Lung (tissue), 12 donors: ENCODE data around the gene MAP2K1. TPM values are rescaled to one million over a fixed set of nuclear protein-coding genes. Genes with fewer than 3 reads are reported as not detected.
A peak's percentile ranks its signal among the peaks of the same experiment; 100 is the strongest.

ENCODE experiments used
- ATAC-seq: fragments of 200-7000 bp; cut with Tn5 transposase; one replicate; pipeline ENCODE4 v1.9.1; 2020; ENCODE audit warnings: moderate number of reproducible peaks; ENCODE audit not compliant: insufficient read depth, low FRiP score
- DNase-seq, 3 donors: peaks; one replicate each; pipeline ENCODE4 v3.0.0-alpha.2; 2013 to 2017
- H3K27ac ChIP-seq, 2 donors: one replicate each; pipeline ENCODE4 v1.5.1; 2013; ENCODE audit warnings: mild to moderate bottlenecking in 2 of 2, moderate library complexity in 2 of 2, control low read depth in 1 of 2, inconsistent platforms in 1 of 2, low read depth in 1 of 2, low read length in 1 of 2
- H3K27me3 ChIP-seq, 3 donors: one replicate each; pipeline ENCODE4 v1.5.1; 2013; ENCODE audit warnings: low read length in 2 of 3; ENCODE audit not compliant: control insufficient read depth in 3 of 3, insufficient read depth in 3 of 3
- H3K36me3 ChIP-seq, 4 donors: one replicate each; pipeline ENCODE4 v1.5.1; 2013; ENCODE audit warnings: low read length in 4 of 4, mild to moderate bottlenecking in 1 of 4, moderate library complexity in 1 of 4; ENCODE audit not compliant: control insufficient read depth in 4 of 4, insufficient read depth in 4 of 4
- H3K4me1 ChIP-seq, 5 donors: one replicate each; pipeline ENCODE4 v1.5.1; 2013; ENCODE audit warnings: low read length in 5 of 5, mild to moderate bottlenecking in 2 of 5, moderate library complexity in 1 of 5; ENCODE audit not compliant: control insufficient read depth in 5 of 5, insufficient read depth in 5 of 5
- H3K4me3 ChIP-seq: one replicate; pipeline ENCODE4 v1.5.1; 2013; ENCODE audit warnings: mild to moderate bottlenecking, control low read depth, moderate library complexity
- H3K9ac ChIP-seq, 2 donors: one replicate each; pipeline ENCODE4 v1.5.1; 2013; ENCODE audit warnings: low read length in 2 of 2, control low read depth in 1 of 2; ENCODE audit not compliant: insufficient read depth in 1 of 2
- H3K9me3 ChIP-seq, 4 donors: one replicate each; pipeline ENCODE4 v1.5.1; 2013; ENCODE audit warnings: low read length in 3 of 4, mild to moderate bottlenecking in 1 of 4, moderate library complexity in 1 of 4; ENCODE audit not compliant: control insufficient read depth in 4 of 4, insufficient read depth in 3 of 4
- WGBS, 2 donors: extraction: QIAGEN DNeasy Blood & Tissue Kit; methylation state at CpG; one replicate each; pipeline ENCODE4 v1.1.7; 2013; 5-methylcytosine and 5-hydroxymethylcytosine counted together
- polyA plus RNA-seq, 2 donors: library from polyadenylated mRNA; stranded (reverse); fragments of 200-250 nt; gene quantifications; one replicate each; pipeline ENCODE4 v1.2.1, GENCODE V29; 2013
- total RNA-seq, 2 donors: library from RNA; depleted of rRNA in 1 of 2; stranded (reverse); fragments of >200 nt in 1 of 2; gene quantifications; one replicate each; pipeline ENCODE4 v1.2.1, GENCODE V29; 2014 to 2021
- TF ChIP-seq, protein P1 (sequence below): IDR thresholded peaks from 2 replicates; pipeline ENCODE4 v1.5.1; 2012; ENCODE audit warnings: mild to moderate bottlenecking; ENCODE audit errors: control extremely low read depth, extremely low read depth
- donor health status: control.
- donor health status: control.
- donor health status: Bipolar disorder and iron deficiency.
- donor health status: healthy.
- donor health status: DM: yes; HTN: yes; CAD: no.

MAP2K1 gene
- total and polyA plus RNA-seq, 4 donors = 19.0 to 64.7 (median 42.7) TPM

GRCh38 chr15:66364944-66365528 lies 21.7 kb upstream of the MAP2K1 start:
- 91 to 92% methylated on average over 3 of the region's 3 CpGs for WGBS, 2 donors
- H3K36me3 ChIP-seq = no peaks in the 10 kb centered on the region
- no peak overlapping the region for H3K9ac ChIP-seq
- no peak overlapping the region for H3K4me3 ChIP-seq
- H3K27me3 ChIP-seq = no peaks in the 10 kb centered on the region
- peaks cover 0 to 1% (median 0%) of the 10 kb centered on the region in 5 donors for H3K4me1 ChIP-seq
- no peaks in the 10 kb centered on the region for H3K9me3 ChIP-seq
- TF ChIP-seq, protein P1, sequence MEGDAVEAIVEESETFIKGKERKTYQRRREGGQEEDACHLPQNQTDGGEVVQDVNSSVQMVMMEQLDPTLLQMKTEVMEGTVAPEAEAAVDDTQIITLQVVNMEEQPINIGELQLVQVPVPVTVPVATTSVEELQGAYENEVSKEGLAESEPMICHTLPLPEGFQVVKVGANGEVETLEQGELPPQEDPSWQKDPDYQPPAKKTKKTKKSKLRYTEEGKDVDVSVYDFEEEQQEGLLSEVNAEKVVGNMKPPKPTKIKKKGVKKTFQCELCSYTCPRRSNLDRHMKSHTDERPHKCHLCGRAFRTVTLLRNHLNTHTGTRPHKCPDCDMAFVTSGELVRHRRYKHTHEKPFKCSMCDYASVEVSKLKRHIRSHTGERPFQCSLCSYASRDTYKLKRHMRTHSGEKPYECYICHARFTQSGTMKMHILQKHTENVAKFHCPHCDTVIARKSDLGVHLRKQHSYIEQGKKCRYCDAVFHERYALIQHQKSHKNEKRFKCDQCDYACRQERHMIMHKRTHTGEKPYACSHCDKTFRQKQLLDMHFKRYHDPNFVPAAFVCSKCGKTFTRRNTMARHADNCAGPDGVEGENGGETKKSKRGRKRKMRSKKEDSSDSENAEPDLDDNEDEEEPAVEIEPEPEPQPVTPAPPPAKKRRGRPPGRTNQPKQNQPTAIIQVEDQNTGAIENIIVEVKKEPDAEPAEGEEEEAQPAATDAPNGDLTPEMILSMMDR = no peak
- H3K27ac ChIP-seq = no peak overlapping the region
- ATAC-seq = no peak
- no peak for DNase-seq

DNA sequence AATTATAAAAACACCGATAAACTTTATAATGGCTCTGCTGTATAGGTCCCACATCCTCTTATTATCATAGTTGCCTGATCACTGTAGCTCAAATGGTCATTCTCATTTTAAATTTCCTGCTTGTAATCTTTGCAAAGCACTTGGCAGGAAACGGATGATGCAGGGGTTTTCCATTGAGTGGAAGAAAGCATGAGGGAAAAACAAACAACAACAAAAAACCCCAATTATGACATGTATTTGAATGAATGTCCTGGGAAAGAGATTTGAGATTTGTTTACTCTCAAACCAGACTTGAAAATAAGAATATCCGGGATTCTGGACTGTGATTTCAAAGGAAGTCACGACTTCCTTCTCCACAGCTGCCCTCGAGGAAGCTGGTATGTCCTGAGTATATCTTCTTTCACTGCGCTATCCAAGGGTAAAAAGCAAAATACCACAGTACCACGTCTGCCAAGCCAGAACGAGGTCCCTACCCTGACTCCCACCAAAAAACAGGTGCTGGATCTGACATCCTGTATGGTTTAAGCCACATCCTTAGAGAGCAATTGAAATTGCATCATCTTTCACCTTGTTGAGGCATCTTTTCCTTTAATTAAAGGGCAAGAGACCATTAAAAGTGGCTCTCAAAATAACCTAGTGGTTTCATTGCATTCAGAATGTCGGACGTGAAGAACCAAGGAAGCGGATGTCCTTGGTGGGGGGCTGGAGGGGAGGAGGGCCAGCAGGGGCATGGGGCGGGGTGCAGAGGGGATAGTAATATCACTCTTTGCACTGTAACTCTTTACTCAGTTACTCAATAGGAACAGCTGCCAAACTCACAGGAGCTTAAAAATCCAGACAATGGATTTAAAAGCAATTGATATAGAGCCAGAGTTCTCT lies 16.7 kb upstream of the MAP2K1 start:
- peak overlapping the region; percentile 50 to 88 for H3K27ac ChIP-seq
- H3K27me3 ChIP-seq = no peaks in the 10 kb centered on the region
- H3K36me3 ChIP-seq = no peaks in the 10 kb centered on the region
- H3K9me3 ChIP-seq = peaks cover 0 to 2% (median 0%) of the 10 kb centered on the region in 4 donors
- DNase-seq (peak; percentile 15 to 67 (median 64)), ATAC-seq (no peak)
- WGBS, 2 donors = 7 to 15% methylated on average over 12 of the region's 12 CpGs
- H3K4me3 ChIP-seq = no peak overlapping the region
- H3K9ac ChIP-seq = peak overlapping the region in 1 of 2 donors; percentile 36
- H3K4me1 ChIP-seq = peaks cover 0 to 3% (median 0%) of the 10 kb centered on the region in 5 donors
- TF ChIP-seq, protein P1 = no peak

GRCh38 chr15:66374179-66374578 lies 12.5 kb upstream of the MAP2K1 start:
- Histone ChIP-seq H3K27ac (no peak overlapping the region), H3K9me3 (peaks cover 0 to 2% (median 0%) of the 10 kb centered on the region in 4 donors), H3K36me3 (no peaks in the 10 kb centered on the region), H3K4me3 (no peak overlapping the region), H3K27me3 (no peaks in the 10 kb centered on the region), H3K9ac (no peak overlapping the region), H3K4me1 (peaks cover 0 to 3% (median 0%) of the 10 kb centered on the region in 5 donors)
- ATAC-seq (no peak), DNase-seq (no peak)
- TF ChIP-seq, protein P1 = no peak
- WGBS, 2 donors = 98 to 100% methylated on average over 4 of the region's 4 CpGs
